GM12878 (cell line): Measurements from ENCODE around the gene FRMD3. TPM values are rescaled to one million over a fixed set of nuclear protein-coding genes. Genes with fewer than 3 reads are reported as not detected.

Experiments used
- ATAC-seq: fragments of 200-7000 bp; cut with Tn5 transposase; 3 replicates; pipeline ENCODE4 v1.9.1; 2020; ENCODE audit warnings: mild to moderate bottlenecking, moderate library complexity
- BruUV-seq: library from RNA; stranded (reverse); fragments of 400-500 nt; replicated peaks from 2 replicates; lab custom pipeline; 2021; lab: Mats Ljungman, UMichigan
- CTCF ChIA-PET: fragments of 300-600 bp; sonication (Branson Sonifier 250); formaldehyde crosslinking; extraction: SDS; loops from one replicate; lab custom pipeline; 2021; ENCODE audit warnings: inconsistent platforms; lab: Yijun Ruan, JAX
- POLR2A ChIA-PET: fragments of 350-600 bp; formaldehyde crosslinking; extraction: SDS; loops from one replicate; lab custom pipeline; 2021; ENCODE audit warnings: inconsistent platforms; lab: Charles Lee
- RAD21 ChIA-PET: fragments of 300-600 bp; sonication (Branson Sonifier 250); formaldehyde crosslinking; loops from one replicate; lab custom pipeline; 2023; ENCODE audit warnings: antibody characterized with exemption; ENCODE audit not compliant: unreplicated experiment; lab: Charles Lee
- SMC1A ChIA-PET: fragments of 300-600 bp; sonication (Branson Sonifier 250); formaldehyde crosslinking; loops from one replicate; lab custom pipeline; 2023; ENCODE audit not compliant: unreplicated experiment, uncharacterized antibody; lab: Charles Lee
- DNase-seq: peaks from one replicate; pipeline ENCODE4 v3.0.0-alpha.2; 2011; ENCODE audit warnings: low read depth, low spot score
- FAIRE-seq: peaks from 3 replicates; lab custom pipeline; 2011; peaks lifted over from hg19 to GRCh38; lab: Jason Lieb, UNC
- H2AFZ ChIP-seq: 2 replicates; pipeline ENCODE4 v1.6.0; 2011; ENCODE audit warnings: low read depth, low read length, control low read depth; ENCODE audit not compliant: control insufficient read depth
- H3K27ac ChIP-seq: 2 replicates; pipeline ENCODE4 v1.5.1; 2011; ENCODE audit warnings: control low read depth; ENCODE audit not compliant: control insufficient read depth, insufficient read depth
- H3K27me3 ChIP-seq, 2 experiments: replicated peaks in 1 of 2; 2 replicates each; pipeline versions ENCODE4 v1.6.0 to v1.6.1; 2011; ENCODE audit warnings: low read length in 1 of 2; ENCODE audit not compliant: control insufficient read depth in 2 of 2, insufficient read depth in 2 of 2
- H3K36me3 ChIP-seq, 2 experiments: 2 replicates each; pipeline ENCODE4 v1.5.1; 2011; ENCODE audit warnings: low read length in 1 of 2; ENCODE audit not compliant: control insufficient read depth in 2 of 2, insufficient read depth in 2 of 2
- H3K4me1 ChIP-seq: 2 replicates; pipeline ENCODE4 v1.6.1; 2011; ENCODE audit warnings: mild to moderate bottlenecking, low read length, moderate library complexity, mixed read lengths; ENCODE audit not compliant: control insufficient read depth, insufficient read depth
- H3K4me2 ChIP-seq: 2 replicates; pipeline ENCODE4 v1.6.0; 2011; ENCODE audit warnings: control low read depth; ENCODE audit not compliant: control insufficient read depth, insufficient read depth
- H3K4me3 ChIP-seq: fragments of 200-600 bp; sonication (generic); 2 replicates; pipeline ENCODE4 v1.5.1; 2016
- H3K79me2 ChIP-seq: 2 replicates; pipeline ENCODE4 v1.6.0; 2011; ENCODE audit warnings: low read length; ENCODE audit not compliant: control insufficient read depth, insufficient read depth
- H3K9ac ChIP-seq: 2 replicates; pipeline ENCODE4 v1.8.0; 2011; ENCODE audit warnings: low read length, control low read depth, mixed read lengths; ENCODE audit not compliant: control insufficient read depth, insufficient read depth
- H3K9me3 ChIP-seq: replicated peaks from 3 replicates; pipeline ENCODE4 v1.5.1; 2011; ENCODE audit warnings: mild to moderate bottlenecking, low read length; ENCODE audit not compliant: control insufficient read depth, insufficient read depth
- H4K20me1 ChIP-seq: 2 replicates; pipeline ENCODE4 v1.6.0; 2011; ENCODE audit not compliant: control insufficient read depth, insufficient read depth
- ASH2L ChIP-seq: fragments of 300-600, 200-600 bp; sonication (generic); IDR thresholded peaks from 2 replicates; pipeline ENCODE4 v1.6.1; 2017; ENCODE audit warnings: low read depth, mild to moderate bottlenecking, borderline replicate concordance
- ATF2 ChIP-seq: IDR thresholded peaks from 2 replicates; pipeline ENCODE4 v1.6.1; 2012; ENCODE audit warnings: low read length, inconsistent platforms
- ATF3 ChIP-seq: IDR thresholded peaks from 2 replicates; pipeline ENCODE4 v1.6.1; 2011; ENCODE audit warnings: low read depth, mild to moderate bottlenecking, low read length, moderate library complexity, borderline replicate concordance; ENCODE audit errors: extremely low read depth
- BCL3 ChIP-seq: IDR thresholded peaks from 2 replicates; pipeline ENCODE4 v1.6.1; 2011; ENCODE audit warnings: borderline replicate concordance, low read depth, mild to moderate bottlenecking, moderate library complexity, low read length; ENCODE audit not compliant: insufficient read depth, poor library complexity, severe bottlenecking
- CBX5 ChIP-seq: sonication (generic); IDR thresholded peaks from 2 replicates; pipeline ENCODE4 v1.6.1; 2016; ENCODE audit warnings: low read depth, moderate library complexity, mild to moderate bottlenecking, inconsistent platforms
- IRF3 ChIP-seq: fragments of 450-650 bp; IDR thresholded peaks from 2 replicates; pipeline ENCODE4 v1.6.1; 2014; ENCODE audit warnings: mild to moderate bottlenecking
- MTA3 ChIP-seq: IDR thresholded peaks from 2 replicates; pipeline ENCODE4 v1.6.1; 2012; ENCODE audit warnings: low read length, inconsistent platforms, borderline replicate concordance
- NFXL1 ChIP-seq: fragments of 450-650 bp; IDR thresholded peaks from 2 replicates; pipeline ENCODE4 v1.6.1; 2017; ENCODE audit warnings: antibody characterized with exemption, mild to moderate bottlenecking, borderline replicate concordance
- NR2C1 ChIP-seq: fragments of 450-650 bp; IDR thresholded peaks from 2 replicates; pipeline ENCODE4 v1.6.1; 2017; ENCODE audit warnings: antibody characterized with exemption, mild to moderate bottlenecking, moderate library complexity
- RAD51 ChIP-seq: fragments of 450-650 bp; IDR thresholded peaks from 2 replicates; pipeline ENCODE4 v1.6.1; 2016; ENCODE audit warnings: moderate library complexity, mild to moderate bottlenecking, inconsistent platforms
- RCOR1 ChIP-seq: conservative IDR thresholded peaks from 2 replicates; pipeline ENCODE4 v1.6.1; 2012; ENCODE audit warnings: low read depth, low read length, improper control_type of control experiment
- REST ChIP-seq: IDR thresholded peaks from 2 replicates; pipeline ENCODE4 v1.6.1; 2012; ENCODE audit warnings: mild to moderate bottlenecking, low read depth, low read length
- SMARCA5 ChIP-seq: fragments of 450-650 bp; IDR thresholded peaks from 2 replicates; pipeline ENCODE4 v1.6.1; 2017; ENCODE audit warnings: mild to moderate bottlenecking
- SPI1 ChIP-seq: IDR thresholded peaks from 2 replicates; pipeline ENCODE4 v1.6.1; 2011; ENCODE audit warnings: low read depth, mild to moderate bottlenecking, low read length, moderate library complexity, borderline replicate concordance; ENCODE audit not compliant: insufficient read depth
- SREBF2 ChIP-seq: IDR thresholded peaks from 2 replicates; pipeline ENCODE4 v1.6.1; 2012; ENCODE audit warnings: mild to moderate bottlenecking, low read length
- STAT1 ChIP-seq: fragments of 450-650 bp; conservative IDR thresholded peaks from 2 replicates; pipeline ENCODE4 v1.6.1; 2014; ENCODE audit warnings: antibody characterized with exemption, mild to moderate bottlenecking
- TAF1 ChIP-seq: IDR thresholded peaks from 2 replicates; pipeline ENCODE4 v1.6.1; 2011; ENCODE audit warnings: mild to moderate bottlenecking, low read depth, low read length, borderline replicate concordance
- ZNF274 ChIP-seq: IDR thresholded peaks from one replicate; pipeline ENCODE4 v1.8.0; 2011; ENCODE audit not compliant: insufficient read length, insufficient read depth
- in situ Hi-C: fragments of 300-500 bp; cut with MboI; formaldehyde crosslinking; loops from 9 replicates; pipeline ENCODE4 v1.14.3; 2018; ENCODE audit warnings: mixed read lengths
- intact Hi-C: fragments of 100-400 bp; cut with micrococcal nuclease; formaldehyde crosslinking; loops from one replicate; pipeline ENCODE4 v1.14.2; 2022; ENCODE audit not compliant: unreplicated experiment
- polyA plus RNA-seq, 11 experiments: library from polyadenylated mRNA; depleted of rRNA in 4 of 11; unstranded in 6 of 11; stranded (reverse) in 5 of 11; fragments of >200 nt; fragmentation: Nextera tagmentation in 4 of 11; fragmentation: Illumina TruSeq in 1 of 11; extraction: Ambion mirVana in 4 of 11; extraction: Trizol in 1 of 11; gene quantifications; 1 replicate in 1 of 11; 2 replicates in 10 of 11; pipeline versions ENCODE4 v1.2.1 to v1.2.3, GENCODE V29; 2011 to 2016; ENCODE audit warnings: inconsistent platforms in 2 of 11, missing spikeins in 2 of 11, low read depth in 1 of 11
- total RNA-seq, 4 experiments: library from RNA; depleted of rRNA in 3 of 4; stranded (reverse); fragments of >200 nt in 3 of 4; fragmentation: Illumina TruSeq in 1 of 4; extraction: Trizol in 1 of 4; gene quantifications; 2 replicates each; pipeline versions ENCODE4 v1.2.1 to v1.2.3, GENCODE V29; 2013 to 2021

FRMD3 gene
- total and polyA plus RNA-seq, 10 of the 15 experiments (the other 5 are each of a cell fraction or from before 2014, with no cell fraction given) = 0.04 to 0.68 (median 0.21) TPM; not detected in 1

- Histone ChIP-seq H3K9me3 (no peaks in the 10 kb centered on the region), H2AFZ (no peak overlapping the region), H3K4me3 (no peak overlapping the region), H3K27ac (no peak overlapping the region), H3K79me2 (no peaks in the 10 kb centered on the region), H3K9ac (no peak overlapping the region), H3K4me1 (no peaks in the 10 kb centered on the region), H3K36me3 (no peaks in the 10 kb centered on the region), H4K20me1 (no peaks in the 10 kb centered on the region), H3K4me2 (no peak overlapping the region), H3K27me3 (no peaks in the 10 kb centered on the region)
- ATAC-seq = no peak
- ChIA-PET RAD21 (no interaction called here), POLR2A (no interaction called here), CTCF (no interaction called here), SMC1A (interaction anchor here (0.6 to 1.6 kb wide), 3 partner anchors 28 to 231 kb away, joined by 3 read pairs; no protein-coding TSS in a partner anchor)
- BruUV-seq = no TSS peak
- no peak for DNase-seq
- no peak for FAIRE-seq
- intact Hi-C loops (no loop called here), in situ Hi-C loops (no loop called here)
- no peak for TF ChIP-seq SREBF2
- TF ChIP-seq SMARCA5 = no peak
- no peak for TF ChIP-seq NR2C1
- TF ChIP-seq TAF1 = no peak
- no peak for TF ChIP-seq ASH2L
- TF ChIP-seq SPI1 = no peak
- no peak for TF ChIP-seq REST
- TF ChIP-seq RAD51 = no peak
- no peak for TF ChIP-seq BCL3
- no peak for TF ChIP-seq RCOR1
- TF ChIP-seq STAT1 = no peak
- no peak for TF ChIP-seq ATF3
- no peak for TF ChIP-seq CBX5
- no peak for TF ChIP-seq MTA3
- TF ChIP-seq ATF2 = no peak
- TF ChIP-seq IRF3 = no peak
- no peak for TF ChIP-seq ZNF274
- no peak for TF ChIP-seq NFXL1
These were observed 175.7 kb downstream of the FRMD3 start for GRCh38 chr9:83362341-83362995.
